Inferior parietal cortex (tissue), 1 donor: Measurements from ENCODE around the gene CARD10.

Experiments used
- DNase-seq: peaks from one replicate; pipeline ENCODE4 v3.0.0-alpha.2; 2016; ENCODE audit errors: extremely low spot score

CARD10 gene

DNA sequence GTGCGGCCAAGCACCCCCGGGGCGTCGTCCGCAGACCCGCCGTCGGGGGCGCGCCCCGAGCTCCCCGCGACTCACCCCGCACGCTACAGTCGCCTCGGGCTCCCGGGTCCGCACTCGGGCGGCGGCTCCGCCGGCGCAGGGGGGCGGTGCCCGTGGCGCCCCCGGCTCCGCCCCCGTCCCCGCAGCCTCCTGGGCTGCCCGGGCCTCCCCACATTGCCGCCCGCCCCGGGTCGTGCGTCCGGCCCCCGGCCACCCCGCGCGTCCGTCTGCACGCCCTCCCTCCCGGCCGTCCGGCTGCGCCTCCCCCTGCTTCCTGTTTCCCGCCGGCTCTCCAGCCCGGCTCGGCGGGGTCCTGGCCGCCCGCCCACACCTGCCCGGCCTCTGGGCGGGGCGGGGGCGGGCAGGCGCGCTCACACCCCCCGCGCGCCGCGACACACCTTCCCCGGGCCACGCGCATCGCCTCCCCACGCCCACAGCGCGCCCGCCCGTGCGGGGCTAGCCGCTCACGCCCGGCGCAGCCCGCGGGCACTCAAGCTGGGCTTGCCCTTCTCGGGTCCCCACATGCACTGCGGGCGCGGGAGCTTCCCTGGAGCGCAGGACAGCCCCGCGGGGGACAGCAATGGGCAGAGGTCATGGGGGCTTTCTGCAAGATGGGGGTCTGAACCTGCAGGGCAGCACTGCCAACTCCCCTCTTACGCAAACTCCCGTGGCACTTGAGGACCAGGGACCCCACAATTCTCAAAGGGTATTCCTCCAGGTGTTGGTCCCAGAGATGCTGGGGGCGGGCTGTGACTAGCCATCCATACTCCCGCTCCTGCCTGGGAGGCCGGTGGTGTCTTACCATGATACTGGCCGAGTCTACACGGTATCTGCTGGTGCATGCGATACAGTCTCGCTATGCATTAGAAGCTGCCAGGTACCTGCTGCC, at the start of gene CARD10:
Gene CARD10 (minus strand): TSS at position 148 of the 928 bp plus-strand sequence. CDS start 215 bp downstream, outside the sequence.
- no peak for DNase-seq

DNA sequence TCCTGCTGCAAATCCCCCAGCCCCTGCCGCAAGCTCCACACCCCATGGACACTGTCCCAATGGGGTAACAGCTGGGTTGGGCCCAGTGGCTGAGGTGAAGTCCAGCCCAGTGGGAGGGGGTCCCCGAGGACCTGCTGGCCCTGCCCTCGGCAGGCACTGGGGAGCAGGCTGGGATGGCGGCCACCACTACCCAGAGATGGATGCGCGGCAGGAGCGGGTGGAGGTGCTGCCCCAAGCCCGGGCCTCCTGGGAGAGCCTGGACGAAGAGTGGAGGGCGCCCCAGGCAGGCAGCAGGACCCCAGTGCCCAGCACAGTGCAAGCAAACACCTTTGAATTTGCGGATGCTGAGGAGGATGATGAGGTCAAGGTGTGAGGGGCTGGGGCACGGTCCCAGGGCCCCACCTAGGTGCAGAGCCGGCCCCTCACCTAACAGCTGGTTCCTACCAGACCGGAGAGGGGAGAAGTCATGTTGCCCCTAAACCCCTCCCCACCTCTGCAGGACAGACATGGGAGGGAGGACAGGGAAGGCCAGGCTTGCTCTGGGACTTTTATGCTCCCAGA, 49.3 kb upstream of the CARD10 start:
- no peak for DNase-seq

- no peak for DNase-seq
These were observed 48.8 kb upstream of the CARD10 start for GRCh38 chr22:37568012-37568411.

- peak; percentile 76 for DNase-seq
These were observed 47.9 kb upstream of the CARD10 start for GRCh38 chr22:37566903-37567798.

GRCh38 chr22:37566329-37566837, 47.2 kb upstream of the CARD10 start:
- no peak for DNase-seq

GRCh38 chr22:37565830-37566229, 46.6 kb upstream of the CARD10 start:
- DNase-seq = no peak

- DNase-seq = no peak
These were observed 45.0 kb upstream of the CARD10 start for GRCh38 chr22:37564111-37564711.

DNA sequence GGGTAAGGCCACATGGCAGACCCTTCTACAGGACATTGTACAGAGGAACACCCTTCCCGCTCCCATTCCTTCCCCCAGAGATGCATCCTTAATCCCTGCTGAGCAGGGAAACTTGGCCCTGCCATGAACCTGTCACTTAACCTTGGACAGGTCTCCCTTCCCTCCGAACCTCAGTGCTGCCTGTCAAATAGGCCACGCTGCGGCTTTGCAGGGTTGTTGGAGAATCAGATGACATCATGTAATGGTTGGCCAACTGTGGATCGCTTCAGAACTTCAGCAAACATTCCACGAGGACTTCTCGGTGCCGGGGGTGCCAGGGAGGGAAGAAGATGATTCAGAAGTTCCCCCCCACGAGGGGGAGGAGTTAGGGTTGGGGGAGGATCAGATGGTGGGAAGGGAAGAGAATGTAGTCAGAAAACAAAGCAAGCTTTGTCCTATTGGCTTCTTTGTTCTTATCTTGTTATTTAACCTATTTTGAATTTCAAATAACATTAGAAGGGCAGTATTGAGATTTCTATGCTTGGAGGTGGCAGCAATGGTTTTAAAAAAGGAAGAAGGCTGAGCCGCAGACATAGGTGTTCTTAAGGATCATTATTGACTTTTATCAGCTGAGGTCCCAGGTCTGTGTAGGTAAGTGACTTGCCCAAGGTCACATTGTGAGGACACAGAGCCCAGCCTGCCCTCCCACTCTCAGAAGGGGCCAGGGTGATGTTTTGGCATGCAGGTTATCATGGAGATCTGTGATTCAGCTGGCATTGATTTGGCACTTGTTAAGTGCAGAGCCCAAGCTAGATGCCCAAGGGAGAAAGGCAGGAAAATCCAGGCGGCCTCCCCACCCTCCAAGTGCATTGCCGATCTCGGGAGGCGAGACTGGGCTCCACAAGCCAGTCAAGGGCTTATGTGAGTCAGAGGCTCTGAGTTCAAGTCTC, 44.2 kb upstream of the CARD10 start:
- DNase-seq = peak; percentile 87

GRCh38 chr22:37562049-37562875, 43.0 kb upstream of the CARD10 start:
- DNase-seq = no peak

DNA sequence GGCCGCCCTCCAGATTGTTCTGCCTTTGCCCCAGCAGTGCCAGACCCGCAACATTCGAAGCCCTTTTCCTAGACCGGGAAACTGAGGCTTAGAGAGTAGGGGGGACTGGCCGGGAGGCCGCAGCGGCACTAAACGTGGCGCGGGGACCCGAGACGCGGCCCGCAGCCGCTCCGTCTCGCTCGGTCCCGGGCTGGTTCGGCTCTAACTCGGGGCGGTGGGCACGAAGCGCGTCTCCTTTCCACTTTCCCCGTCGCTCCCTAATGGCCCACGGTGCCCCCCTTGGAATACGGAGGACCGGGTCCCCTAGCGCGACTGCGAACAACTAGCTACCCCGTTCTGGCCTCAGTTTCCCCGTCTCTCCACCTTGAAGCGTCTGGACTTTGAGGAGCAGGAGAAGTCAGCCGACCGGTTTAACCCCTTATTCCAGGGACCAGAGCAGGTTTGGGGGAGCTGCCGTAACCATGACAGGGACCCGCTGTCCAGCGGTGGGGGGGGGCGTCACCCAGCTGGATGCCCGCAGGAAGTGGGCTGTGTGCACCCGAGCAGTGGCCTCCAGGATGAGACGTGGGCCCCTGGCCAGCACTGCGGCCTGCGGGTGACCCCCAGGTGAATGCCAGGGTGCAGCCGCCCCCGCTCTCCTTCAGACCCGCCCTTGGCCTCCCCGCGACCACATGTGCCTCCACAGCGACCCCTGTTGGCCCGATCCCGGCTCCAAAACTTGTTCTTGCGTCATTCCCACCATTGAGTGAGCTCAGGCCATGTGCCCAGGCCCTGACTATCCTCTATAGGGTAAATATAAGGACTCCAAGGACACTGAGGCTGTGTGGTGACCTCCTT, 42.2 kb upstream of the CARD10 start:
- DNase-seq = peak; percentile 91

DNA sequence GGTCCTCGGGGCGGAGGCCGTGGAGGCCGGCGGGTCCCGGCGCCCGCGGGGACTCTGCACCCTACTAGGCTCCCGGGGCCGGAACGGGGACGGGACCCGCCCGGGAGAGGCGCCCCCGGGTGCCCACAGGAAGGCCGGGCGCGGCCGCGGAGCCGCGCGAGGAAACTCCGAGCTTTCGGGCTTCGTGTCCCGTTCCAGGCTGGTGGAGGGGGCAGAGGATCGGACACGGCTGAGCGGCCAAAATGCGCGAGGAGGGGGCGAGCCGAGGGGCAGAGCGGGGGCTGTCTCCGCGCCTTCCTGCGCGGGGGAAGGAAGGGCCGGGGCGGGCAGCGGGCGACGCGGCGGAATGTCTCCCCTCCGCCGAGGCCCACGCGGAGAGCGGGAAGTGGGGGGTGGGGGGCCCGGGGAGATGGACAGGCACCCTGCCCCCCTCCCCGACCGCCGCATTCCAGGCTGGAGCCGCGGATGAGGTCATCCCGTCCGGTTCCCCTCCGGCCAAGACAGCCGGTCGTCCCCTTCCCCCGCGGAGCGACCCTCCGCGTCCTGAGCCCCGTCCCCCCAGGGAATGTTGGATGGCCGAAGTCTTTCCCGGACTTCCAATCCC, 41.5 kb upstream of the CARD10 start:
- DNase-seq = no peak

GRCh38 chr22:37559901-37560607, 40.8 kb upstream of the CARD10 start, which contains the start of gene CDC42EP1:
Gene CDC42EP1, plus strand, starts transcription at chr22:37560480. Its CDS starts 5,870 bp downstream, at chr22:37566350.
- DNase-seq = no peak

DNA sequence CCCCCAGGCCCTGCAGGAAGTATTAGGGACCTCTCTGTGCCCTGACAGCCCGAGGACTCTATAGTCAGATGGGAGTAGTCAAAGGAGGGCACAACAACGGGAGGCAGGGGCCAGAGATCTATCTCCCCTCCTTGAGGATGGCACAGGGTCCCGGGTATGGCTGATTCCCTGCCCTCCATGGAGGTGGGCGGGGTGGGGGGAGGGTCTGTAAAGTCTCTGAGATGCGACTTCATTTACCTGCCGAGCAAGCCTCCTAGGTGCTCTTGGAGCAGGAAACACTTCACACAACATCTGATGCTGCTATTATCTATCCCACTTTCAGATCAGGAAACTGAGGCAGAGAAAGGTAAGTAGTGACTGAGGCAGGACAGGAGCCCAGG, 40.3 kb upstream of the CARD10 start:
- no peak for DNase-seq

GRCh38 chr22:37558815-37559214, 39.6 kb upstream of the CARD10 start:
- no peak for DNase-seq

DNA sequence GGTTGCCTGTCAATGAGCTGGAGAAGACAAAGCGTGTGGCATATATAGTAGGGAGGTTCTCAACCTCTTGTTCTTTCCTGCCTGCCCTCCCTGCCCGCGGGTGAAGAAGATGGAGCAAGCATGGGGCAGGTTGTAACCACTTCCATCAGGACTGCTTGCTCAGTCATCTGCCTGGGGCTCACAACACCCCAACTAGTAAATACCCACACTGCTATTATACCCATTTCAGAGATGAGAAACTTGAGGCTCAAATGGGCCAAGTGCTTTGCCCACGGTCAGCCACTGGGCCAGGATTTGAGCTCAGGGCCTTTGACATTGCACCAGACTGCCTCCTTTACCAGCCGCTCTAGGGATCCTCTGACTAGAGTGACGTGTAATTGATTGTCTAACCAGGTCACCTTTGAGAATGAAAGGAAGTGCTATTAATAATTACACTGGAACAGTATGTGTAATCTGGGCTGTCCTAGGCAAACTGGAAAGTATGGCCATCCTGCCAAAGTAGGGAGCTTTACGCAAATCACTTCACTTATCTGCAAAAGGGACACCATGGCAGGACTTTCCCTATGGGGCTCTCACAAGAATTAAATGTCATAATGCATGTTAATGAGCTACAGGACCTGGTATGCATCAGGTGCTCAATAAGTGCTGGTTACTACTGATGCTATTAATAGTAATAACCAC, 38.2 kb upstream of the CARD10 start:
- no peak for DNase-seq

DNA sequence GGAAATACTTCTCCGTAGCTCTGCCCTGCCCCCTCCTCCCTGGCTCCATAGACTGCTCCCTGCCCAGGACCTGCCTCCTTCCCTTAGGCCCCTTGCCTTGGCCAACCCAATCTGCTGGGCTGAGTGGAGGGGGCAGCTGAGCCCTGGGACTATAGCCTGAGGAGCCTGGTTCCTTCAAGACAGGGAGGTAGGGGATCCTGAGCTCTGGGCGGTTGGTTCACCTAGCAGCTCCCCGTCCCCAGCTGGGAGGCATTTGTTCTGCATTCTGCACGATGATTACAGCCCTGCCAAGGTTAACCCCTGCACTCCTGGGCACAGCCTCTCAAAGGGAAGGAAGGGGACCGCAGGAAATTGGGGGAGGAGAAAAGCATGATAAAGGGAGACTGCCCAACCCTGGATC, 37.5 kb upstream of the CARD10 start:
- no peak for DNase-seq

GRCh38 chr22:37555029-37555428, 35.8 kb upstream of the CARD10 start:
- no peak for DNase-seq
